ENCODE results near the gene SLC35B2.

Gene SLC35B2

GRCh38 chr6:44257025-44257752 is at the start of gene SLC35B2:
Gene SLC35B2 (minus strand): TSS chr6:44257528. CDS start chr6:44257410, 118 bp downstream.
- DNase-seq (ENCODE audit: low read depth), result peak; percentile 54

- DNase-seq (ENCODE audit: low read depth), result no peak
Observed at GRCh38 chr6:44306710-44307109, 49.4 kb upstream of the SLC35B2 start.

- DNase-seq (ENCODE audit: low read depth), result no peak
Observed at GRCh38 chr6:44305200-44305725, 47.9 kb upstream of the SLC35B2 start.

- DNase-seq (ENCODE audit: low read depth), result peak; percentile 23
Observed at GRCh38 chr6:44304282-44305199, 47.2 kb upstream of the SLC35B2 start.

GRCh38 chr6:44303842-44304241 is 46.5 kb upstream of the SLC35B2 start:
- no peak for DNase-seq (ENCODE audit: low read depth)

- no peak for DNase-seq (ENCODE audit: low read depth)
Observed at GRCh38 chr6:44302856-44303255, 45.5 kb upstream of the SLC35B2 start.

- no peak for DNase-seq (ENCODE audit: low read depth)
Observed at GRCh38 chr6:44301782-44302564, 44.6 kb upstream of the SLC35B2 start.

GRCh38 chr6:44301106-44301505 is 43.8 kb upstream of the SLC35B2 start:
- no peak for DNase-seq (ENCODE audit: low read depth)

- DNase-seq (ENCODE audit: low read depth), result no peak
Observed at GRCh38 chr6:44300292-44300823, 43.0 kb upstream of the SLC35B2 start.

- DNase-seq (ENCODE audit: low read depth), result no peak
Observed at GRCh38 chr6:44298864-44299263, 41.5 kb upstream of the SLC35B2 start.

- DNase-seq (ENCODE audit: low read depth), result no peak
Observed at GRCh38 chr6:44298055-44298803, 40.9 kb upstream of the SLC35B2 start.

- DNase-seq (ENCODE audit: low read depth), result peak; percentile 11
Observed at GRCh38 chr6:44297063-44298038, 40.0 kb upstream of the SLC35B2 start.

- DNase-seq (ENCODE audit: low read depth), result no peak
Observed at GRCh38 chr6:44294832-44295791, 37.8 kb upstream of the SLC35B2 start.

- no peak for DNase-seq (ENCODE audit: low read depth)
Observed at GRCh38 chr6:44292661-44293365, 35.5 kb upstream of the SLC35B2 start.

GRCh38 chr6:44291841-44292240 is 34.5 kb upstream of the SLC35B2 start:
- no peak for DNase-seq (ENCODE audit: low read depth)

GRCh38 chr6:44289726-44290260 is 32.5 kb upstream of the SLC35B2 start:
- DNase-seq (ENCODE audit: low read depth), result no peak

- no peak for DNase-seq (ENCODE audit: low read depth)
Observed at GRCh38 chr6:44286747-44287146, 29.4 kb upstream of the SLC35B2 start.

- DNase-seq (ENCODE audit: low read depth), result no peak
Observed at GRCh38 chr6:44286285-44286565, 28.9 kb upstream of the SLC35B2 start.

All from activated T-helper 9 cell treated with anti-CD3 and anti-CD28 coated beads, Interleukin-2, amount 50 U/mL, for 16 hours (primary cell).